Measurements from ENCODE around the gene CLPTM1L. TPM values are rescaled to one million over a fixed set of nuclear protein-coding genes. Genes with fewer than 3 reads are reported as not detected.
A peak's percentile ranks its signal among the peaks of the same experiment; 100 is the strongest.

Gene CLPTM1L
- total RNA-seq, 2 experiments from 2014 or later: 395 TPM

GRCh38 chr5:1297243-1297642 lies 47.7 kb downstream of the CLPTM1L start:
- DNase-seq (ENCODE audit: low spot score): peak; percentile 90
- Histone ChIP-seq H3K4me1 (ENCODE audit: insufficient read depth, low read length, poor library complexity, severe bottlenecking) (peaks cover 82% of the 10 kb centered on the region), H3K9me2 (ENCODE audit: insufficient read depth, low read length) (no peaks in the 10 kb centered on the region), H4K20me1 (ENCODE audit: insufficient read depth, low read length) (no peaks in the 10 kb centered on the region), H3K4me3 (ENCODE audit: low read depth, low read length, poor library complexity, severe bottlenecking) (peak overlapping the region; percentile 79), H3K36me3 (ENCODE audit: insufficient read depth, low read length) (peaks cover 34% of the 10 kb centered on the region), H3K9me3 (ENCODE audit: low read length) (peaks cover 2% of the 10 kb centered on the region; the same call in 1 of the 2 replicates), H3K27ac (ENCODE audit: low read depth, low read length, poor library complexity, severe bottlenecking) (peak overlapping the region; percentile 87), H3K79me2 (ENCODE audit: insufficient read depth, low read depth, low read length) (peaks cover 45% of the 10 kb centered on the region), H2AFZ (ENCODE audit: low read length) (no peak overlapping the region), H3K4me2 (ENCODE audit: low read length) (peak overlapping the region; percentile 87)
- POLR2A ChIA-PET: interaction anchor here (0.6 to 7.0 kb wide), 5 partner anchors 12 to 1106 kb away, joined by 3 to 60 read pairs (median 7); partner anchors contain the start of gene LRRC14B
- no TSS peak for BruUV-seq (replicated peaks)
- intact Hi-C loops (cut with micrococcal nuclease; ENCODE audit: unreplicated experiment): no loop called here
- CTCF ChIA-PET (ENCODE audit: unreplicated experiment): interaction anchor here (0.6 kb wide), 1 partner anchor 44 kb away, joined by 3 read pairs; no protein-coding TSS in a partner anchor
- no peak for TF ChIP-seq EZH2phosphoT487 (IDR thresholded peaks at IDR 0.05; ENCODE audit: borderline replicate concordance, low read depth, low read length)
- TF ChIP-seq, protein P1, sequence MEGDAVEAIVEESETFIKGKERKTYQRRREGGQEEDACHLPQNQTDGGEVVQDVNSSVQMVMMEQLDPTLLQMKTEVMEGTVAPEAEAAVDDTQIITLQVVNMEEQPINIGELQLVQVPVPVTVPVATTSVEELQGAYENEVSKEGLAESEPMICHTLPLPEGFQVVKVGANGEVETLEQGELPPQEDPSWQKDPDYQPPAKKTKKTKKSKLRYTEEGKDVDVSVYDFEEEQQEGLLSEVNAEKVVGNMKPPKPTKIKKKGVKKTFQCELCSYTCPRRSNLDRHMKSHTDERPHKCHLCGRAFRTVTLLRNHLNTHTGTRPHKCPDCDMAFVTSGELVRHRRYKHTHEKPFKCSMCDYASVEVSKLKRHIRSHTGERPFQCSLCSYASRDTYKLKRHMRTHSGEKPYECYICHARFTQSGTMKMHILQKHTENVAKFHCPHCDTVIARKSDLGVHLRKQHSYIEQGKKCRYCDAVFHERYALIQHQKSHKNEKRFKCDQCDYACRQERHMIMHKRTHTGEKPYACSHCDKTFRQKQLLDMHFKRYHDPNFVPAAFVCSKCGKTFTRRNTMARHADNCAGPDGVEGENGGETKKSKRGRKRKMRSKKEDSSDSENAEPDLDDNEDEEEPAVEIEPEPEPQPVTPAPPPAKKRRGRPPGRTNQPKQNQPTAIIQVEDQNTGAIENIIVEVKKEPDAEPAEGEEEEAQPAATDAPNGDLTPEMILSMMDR (conservative IDR thresholded peaks at IDR 0.05; ENCODE audit: low read length): no peak

DNA sequence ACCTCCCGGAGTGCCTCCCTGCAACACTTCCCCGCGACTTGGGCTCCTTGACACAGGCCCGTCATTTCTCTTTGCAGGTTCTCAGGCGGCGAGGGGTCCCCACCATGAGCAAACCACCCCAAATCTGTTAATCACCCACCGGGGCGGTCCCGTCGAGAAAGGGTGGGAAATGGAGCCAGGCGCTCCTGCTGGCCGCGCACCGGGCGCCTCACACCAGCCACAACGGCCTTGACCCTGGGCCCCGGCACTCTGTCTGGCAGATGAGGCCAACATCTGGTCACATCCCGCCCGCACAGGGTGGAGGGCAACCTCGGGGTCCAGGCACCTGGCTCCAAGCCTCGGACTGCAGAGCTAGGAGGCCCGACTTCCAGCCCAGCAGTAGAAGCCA lies 49.3 kb downstream of the CLPTM1L start:
- Histone ChIP-seq H3K4me1 (ENCODE audit: insufficient read depth, low read length, poor library complexity, severe bottlenecking) (peaks cover 78% of the 10 kb centered on the region), H3K27ac (ENCODE audit: low read depth, low read length, poor library complexity, severe bottlenecking) (peak overlapping the region; percentile 87), H2AFZ (ENCODE audit: low read length) (no peak overlapping the region), H3K4me2 (ENCODE audit: low read length) (peak overlapping the region; percentile 87), H3K9me2 (ENCODE audit: insufficient read depth, low read length) (no peaks in the 10 kb centered on the region), H4K20me1 (ENCODE audit: insufficient read depth, low read length) (peaks cover 7% of the 10 kb centered on the region; the same call in 1 of the 2 replicates), H3K79me2 (ENCODE audit: insufficient read depth, low read depth, low read length) (peaks cover 59% of the 10 kb centered on the region), H3K4me3 (ENCODE audit: low read depth, low read length, poor library complexity, severe bottlenecking) (peak overlapping the region; percentile 79), H3K9me3 (ENCODE audit: low read length) (no peaks in the 10 kb centered on the region), H3K36me3 (ENCODE audit: insufficient read depth, low read length) (peaks cover 42% of the 10 kb centered on the region)
- CTCF ChIA-PET (ENCODE audit: unreplicated experiment): interaction anchor here (1.3 kb wide), 1 partner anchor 349 kb away, joined by 3 read pairs; no protein-coding TSS in a partner anchor
- intact Hi-C loops (cut with micrococcal nuclease; ENCODE audit: unreplicated experiment): loop anchor here (1.0 to 2.0 kb wide), 2 partner anchors 17 to 21 kb away; no protein-coding TSS in a partner anchor
- POLR2A ChIA-PET: interaction anchor here (1.2 to 7.0 kb wide), 5 partner anchors 13 to 45 kb away, joined by 4 to 60 read pairs (median 7); no protein-coding TSS in a partner anchor
- TF ChIP-seq, protein P1 (conservative IDR thresholded peaks at IDR 0.05; ENCODE audit: low read length): no peak
- TF ChIP-seq EZH2phosphoT487 (IDR thresholded peaks at IDR 0.05; ENCODE audit: borderline replicate concordance, low read depth, low read length): no peak
- no peak for DNase-seq (ENCODE audit: low spot score)
- BruUV-seq (replicated peaks): no TSS peak
